Lower lobe of right lung (tissue), 2 donors: ENCODE data around the gene ITGB5. TPM values are rescaled to one million over a fixed set of nuclear protein-coding genes. Genes with fewer than 3 reads are reported as not detected.
A peak's percentile ranks its signal among the peaks of the same experiment; 100 is the strongest.

Source experiments
- ATAC-seq, 2 donors: fragments of 200-7000 bp; cut with Tn5 transposase; one replicate each; pipeline ENCODE4 v1.9.1; 2020 to 2022; ENCODE audit warnings: mild to moderate bottlenecking in 2 of 2, moderate library complexity in 2 of 2
- DNase-seq: peaks from one replicate; pipeline ENCODE4 v3.0.0-alpha.2; 2020
- H3K27ac ChIP-seq: fragments of 200-600 bp; one replicate; pipeline ENCODE4 v1.8.0; 2022
- H3K27me3 ChIP-seq: fragments of 200-600 bp; one replicate; pipeline ENCODE4 v1.8.0; 2022; ENCODE audit warnings: low read depth
- H3K36me3 ChIP-seq: fragments of 200-600 bp; one replicate; pipeline ENCODE4 v1.8.0; 2022; ENCODE audit warnings: mild to moderate bottlenecking
- H3K4me1 ChIP-seq: fragments of 200-600 bp; one replicate; pipeline ENCODE4 v1.8.0; 2022
- H3K4me3 ChIP-seq: fragments of 200-600 bp; one replicate; pipeline ENCODE4 v1.8.0; 2022; ENCODE audit warnings: mild to moderate bottlenecking
- H3K9me3 ChIP-seq: fragments of 200-600 bp; one replicate; pipeline ENCODE4 v1.8.0; 2022
- intact Hi-C: fragments of 100-400 bp; cut with DNase I; formaldehyde crosslinking; loops from one replicate; pipeline ENCODE4 v1.11.0; 2022
- total RNA-seq: library from RNA; stranded (reverse); fragmentation: NEBNext Ultra II Directional; extraction: Animal tissue kit (Norgen Biotek cat#: 25700); gene quantifications from one replicate; pipeline ENCODE4 v1.2.1, GENCODE V29; 2021
- TF ChIP-seq, protein P1 (sequence below): fragments of 200-600 bp; IDR thresholded peaks from one replicate; pipeline ENCODE4 v1.8.0; 2022; ENCODE audit warnings: antibody characterized with exemption, mild to moderate bottlenecking
- donor health status: DM: no; HTN: yes; CAD: no; lungs with severe emphysema.

ITGB5 gene
- total RNA-seq, 1 donor from 2014 or later = 93.1 TPM

DNA sequence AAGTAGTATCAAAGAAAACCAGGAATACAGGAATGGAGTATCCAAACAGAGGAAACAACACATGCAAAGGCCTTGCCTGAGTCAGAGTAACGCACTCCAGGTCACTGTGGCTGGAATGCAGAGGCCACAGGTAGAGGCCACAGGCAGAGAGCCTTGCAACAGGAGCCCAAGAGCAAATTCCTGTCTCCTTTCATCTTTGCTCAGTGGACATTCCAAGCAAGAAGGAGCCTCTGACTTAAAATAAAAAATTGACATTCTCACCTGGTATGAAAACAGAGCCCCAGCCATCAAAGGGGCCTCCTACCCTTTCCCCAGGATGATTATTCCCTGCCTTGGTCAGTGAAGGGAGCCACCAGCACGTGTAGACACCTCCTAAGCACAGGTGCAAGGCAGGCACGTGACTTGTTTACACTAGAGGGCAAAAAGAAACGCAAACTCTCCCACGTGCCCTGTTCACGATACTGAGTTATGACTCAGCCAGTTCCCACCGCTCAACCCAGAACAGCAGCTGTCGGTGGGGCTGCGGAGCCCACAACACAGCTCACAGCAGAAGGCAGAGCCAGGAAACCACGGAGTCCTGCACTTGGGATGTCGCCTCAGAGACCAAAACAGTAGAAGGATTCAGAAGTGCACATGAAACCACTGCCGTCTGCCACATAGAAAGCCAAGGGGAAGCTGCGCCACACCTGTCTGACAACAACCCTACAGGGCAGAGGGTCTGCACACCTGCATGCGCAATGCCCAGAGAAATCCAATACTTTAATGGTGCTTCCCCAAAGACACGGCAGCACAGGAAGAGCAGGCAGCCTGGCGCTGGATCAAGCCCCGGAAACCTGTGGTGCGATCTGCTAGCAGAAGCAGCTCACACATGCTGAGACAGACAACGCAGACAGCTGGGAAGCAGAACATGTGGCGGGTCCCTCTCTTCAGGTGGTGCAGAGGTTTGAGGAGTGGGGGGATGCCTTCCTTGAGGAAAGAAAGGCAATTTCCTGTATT, 52.1 kb downstream of the ITGB5 start:
- no peaks in the 10 kb centered on the region for H3K27me3 ChIP-seq

GRCh38 chr3:124833710-124834332, 53.3 kb downstream of the ITGB5 start:
- no peaks in the 10 kb centered on the region for H3K9me3 ChIP-seq
- peaks cover 65% of the 10 kb centered on the region for H3K4me1 ChIP-seq
- intact Hi-C loops = no loop called here
- ATAC-seq = no peak
- no peak overlapping the region for H3K4me3 ChIP-seq
- DNase-seq = no peak
- no peaks in the 10 kb centered on the region for H3K36me3 ChIP-seq
- no peaks in the 10 kb centered on the region for H3K27me3 ChIP-seq
- H3K27ac ChIP-seq = no peak overlapping the region
- TF ChIP-seq, protein P1, sequence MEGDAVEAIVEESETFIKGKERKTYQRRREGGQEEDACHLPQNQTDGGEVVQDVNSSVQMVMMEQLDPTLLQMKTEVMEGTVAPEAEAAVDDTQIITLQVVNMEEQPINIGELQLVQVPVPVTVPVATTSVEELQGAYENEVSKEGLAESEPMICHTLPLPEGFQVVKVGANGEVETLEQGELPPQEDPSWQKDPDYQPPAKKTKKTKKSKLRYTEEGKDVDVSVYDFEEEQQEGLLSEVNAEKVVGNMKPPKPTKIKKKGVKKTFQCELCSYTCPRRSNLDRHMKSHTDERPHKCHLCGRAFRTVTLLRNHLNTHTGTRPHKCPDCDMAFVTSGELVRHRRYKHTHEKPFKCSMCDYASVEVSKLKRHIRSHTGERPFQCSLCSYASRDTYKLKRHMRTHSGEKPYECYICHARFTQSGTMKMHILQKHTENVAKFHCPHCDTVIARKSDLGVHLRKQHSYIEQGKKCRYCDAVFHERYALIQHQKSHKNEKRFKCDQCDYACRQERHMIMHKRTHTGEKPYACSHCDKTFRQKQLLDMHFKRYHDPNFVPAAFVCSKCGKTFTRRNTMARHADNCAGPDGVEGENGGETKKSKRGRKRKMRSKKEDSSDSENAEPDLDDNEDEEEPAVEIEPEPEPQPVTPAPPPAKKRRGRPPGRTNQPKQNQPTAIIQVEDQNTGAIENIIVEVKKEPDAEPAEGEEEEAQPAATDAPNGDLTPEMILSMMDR = no peak

More for the DNA sequence above, 52.1 kb downstream of the ITGB5 start:
- TF ChIP-seq, protein P1 = no peak
- Histone ChIP-seq H3K27ac (peak overlapping the region; percentile 81), H3K4me1 (peaks cover 54% of the 10 kb centered on the region), H3K9me3 (no peaks in the 10 kb centered on the region), H3K36me3 (no peaks in the 10 kb centered on the region), H3K4me3 (no peak overlapping the region)
- DNase-seq (peak; percentile 49), ATAC-seq (peak; percentile 31 to 75)
- intact Hi-C loops = no loop called here

DNA sequence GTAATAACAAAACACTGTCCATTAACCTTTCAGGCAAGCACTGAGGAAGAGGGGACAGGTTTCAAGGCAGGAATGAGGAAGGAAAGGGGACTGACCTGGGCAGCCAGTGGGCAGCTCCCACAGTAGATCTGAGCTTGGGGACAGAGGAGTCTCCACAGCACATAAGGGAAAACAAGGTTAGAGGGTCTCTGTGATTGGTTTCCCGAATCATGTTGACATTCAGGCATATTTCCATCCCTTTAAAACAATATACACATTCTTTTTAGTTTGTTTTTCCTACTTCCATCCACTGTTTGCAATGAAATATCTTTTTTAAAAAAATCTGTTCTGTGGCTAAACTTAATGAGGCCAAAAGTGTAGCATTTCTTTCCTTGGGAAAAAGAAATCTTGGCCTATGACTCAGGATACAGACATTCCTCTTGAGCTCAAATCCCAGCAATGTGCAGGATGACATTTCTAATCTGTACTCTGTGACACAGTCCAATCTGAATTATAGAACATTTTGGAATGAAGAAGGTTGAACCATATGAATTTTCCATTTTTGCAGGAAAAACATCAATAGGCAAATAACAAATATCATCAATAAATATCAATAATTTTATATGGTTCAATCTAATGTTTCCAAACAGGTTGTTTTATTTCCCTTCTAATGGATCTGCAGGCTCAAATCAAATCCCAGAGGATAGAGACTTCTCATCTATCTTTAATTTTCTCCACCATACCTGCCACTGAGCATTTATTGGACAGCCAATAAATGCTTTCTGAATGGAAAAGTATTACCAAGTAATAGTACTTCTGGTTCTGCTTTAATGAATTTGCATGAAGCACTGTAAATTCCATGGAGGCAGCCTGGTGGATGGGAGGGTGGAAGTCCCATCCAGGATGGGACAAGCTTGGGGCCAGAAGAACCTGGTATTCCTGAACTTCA, 54.1 kb downstream of the ITGB5 start:
- no peak for DNase-seq
- peaks cover 64% of the 10 kb centered on the region for H3K4me1 ChIP-seq
- H3K9me3 ChIP-seq = no peaks in the 10 kb centered on the region
- H3K36me3 ChIP-seq = no peaks in the 10 kb centered on the region
- H3K27me3 ChIP-seq = no peaks in the 10 kb centered on the region
- intact Hi-C loops = no loop called here
- no peak overlapping the region for H3K4me3 ChIP-seq
- no peak for ATAC-seq
- peak overlapping the region; percentile 4 for H3K27ac ChIP-seq
- TF ChIP-seq, protein P1 = no peak

DNA sequence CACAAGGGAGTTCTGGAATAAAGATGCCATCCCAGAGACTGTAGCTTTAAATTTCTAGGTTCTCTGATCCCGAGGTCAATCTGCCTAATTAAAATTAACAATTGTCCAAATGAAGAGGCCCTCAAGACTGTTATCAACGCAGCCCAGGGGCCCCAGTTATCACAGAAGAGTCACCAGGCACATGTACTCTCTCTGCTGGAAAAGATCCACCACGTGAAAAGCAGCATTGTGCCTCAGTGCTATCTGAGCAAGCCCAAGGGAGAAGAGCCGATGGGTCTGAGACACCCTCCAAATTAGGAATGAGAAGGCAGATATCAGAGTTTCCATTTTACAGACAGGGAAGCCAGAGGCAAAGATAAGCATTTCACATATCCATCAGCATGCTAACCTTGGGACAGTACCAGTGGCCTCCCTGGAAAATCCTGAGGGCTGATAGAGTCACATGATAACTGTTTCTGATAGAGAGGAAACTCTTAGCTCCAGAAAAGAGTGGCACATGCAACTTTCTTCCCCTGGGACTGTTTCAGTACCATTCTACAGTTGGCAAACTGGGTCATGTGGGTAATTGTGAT, 55.5 kb downstream of the ITGB5 start:
- TF ChIP-seq, protein P1 = no peak
- Histone ChIP-seq H3K27ac (peak overlapping the region; percentile 4), H3K4me1 (peaks cover 51% of the 10 kb centered on the region), H3K27me3 (no peaks in the 10 kb centered on the region), H3K9me3 (no peaks in the 10 kb centered on the region), H3K4me3 (no peak overlapping the region), H3K36me3 (no peaks in the 10 kb centered on the region)
- ATAC-seq = no peak
- intact Hi-C loops = no loop called here
- no peak for DNase-seq
